ENCODE results near the gene SLC6A19. TPM values are rescaled to one million over a fixed set of nuclear protein-coding genes. Genes with fewer than 3 reads are reported as not detected.

The SLC6A19 gene
- total RNA-seq, 4 donors from 2014 or later, result 2.5 to 106 (median 69.5) TPM; not detected in 1

GRCh38 chr5:1185629-1186350, 15.6 kb upstream of the SLC6A19 start:
- H3K4me3 ChIP-seq, result no peak overlapping the region
- H3K9me3 ChIP-seq, result no peaks in the 10 kb centered on the region
- WGBS, 2 donors (ENCODE audit: low coverage in 1 of 2), result 46 to 80% methylated on average over 1 to 12 of the region's 12 CpGs
- TF ChIP-seq POLR2A (IDR thresholded peaks at IDR 0.05) (no peak), POLR2AphosphoS5 (IDR thresholded peaks at IDR 0.05) (no peak), EP300 (IDR thresholded peaks at IDR 0.05; ENCODE audit: low read depth) (no peak)
- TF ChIP-seq, protein P1, sequence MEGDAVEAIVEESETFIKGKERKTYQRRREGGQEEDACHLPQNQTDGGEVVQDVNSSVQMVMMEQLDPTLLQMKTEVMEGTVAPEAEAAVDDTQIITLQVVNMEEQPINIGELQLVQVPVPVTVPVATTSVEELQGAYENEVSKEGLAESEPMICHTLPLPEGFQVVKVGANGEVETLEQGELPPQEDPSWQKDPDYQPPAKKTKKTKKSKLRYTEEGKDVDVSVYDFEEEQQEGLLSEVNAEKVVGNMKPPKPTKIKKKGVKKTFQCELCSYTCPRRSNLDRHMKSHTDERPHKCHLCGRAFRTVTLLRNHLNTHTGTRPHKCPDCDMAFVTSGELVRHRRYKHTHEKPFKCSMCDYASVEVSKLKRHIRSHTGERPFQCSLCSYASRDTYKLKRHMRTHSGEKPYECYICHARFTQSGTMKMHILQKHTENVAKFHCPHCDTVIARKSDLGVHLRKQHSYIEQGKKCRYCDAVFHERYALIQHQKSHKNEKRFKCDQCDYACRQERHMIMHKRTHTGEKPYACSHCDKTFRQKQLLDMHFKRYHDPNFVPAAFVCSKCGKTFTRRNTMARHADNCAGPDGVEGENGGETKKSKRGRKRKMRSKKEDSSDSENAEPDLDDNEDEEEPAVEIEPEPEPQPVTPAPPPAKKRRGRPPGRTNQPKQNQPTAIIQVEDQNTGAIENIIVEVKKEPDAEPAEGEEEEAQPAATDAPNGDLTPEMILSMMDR (IDR thresholded peaks at IDR 0.05), result no peak
- H3K27me3 ChIP-seq, result peaks cover 30% of the 10 kb centered on the region
- peaks cover 0 to 31% (median 26%) of the 10 kb centered on the region in 4 donors for H3K4me1 ChIP-seq
- in situ Hi-C loops (cut with MboI; ENCODE audit: low pct_ligation_motif_present in 1 of 4, low pct_unique_long_range_greater_than_20kb in 1 of 4, low sequenced_read_pairs in 3 of 4) (loop anchor here in 1 of 4 donors (25.0 kb wide), 1 partner anchor 452 kb away; no protein-coding TSS in a partner anchor), intact Hi-C loops (cut with DNase I; ENCODE audit: low total_unique reads) (no loop called here)
- DNase-seq, result peak; percentile 27
- no peak overlapping the region for H3K27ac ChIP-seq
- H3K36me3 ChIP-seq, result no peaks in the 10 kb centered on the region

GRCh38 chr5:1186351-1187233, 14.8 kb upstream of the SLC6A19 start:
- no peak for DNase-seq
- intact Hi-C loops (cut with DNase I; ENCODE audit: low total_unique reads) (no loop called here), in situ Hi-C loops (cut with MboI; ENCODE audit: low pct_ligation_motif_present in 1 of 4, low pct_unique_long_range_greater_than_20kb in 1 of 4, low sequenced_read_pairs in 3 of 4) (loop anchor here in 1 of 4 donors (25.0 kb wide), 1 partner anchor 451 kb away; no protein-coding TSS in a partner anchor)
- WGBS, 2 donors (ENCODE audit: low coverage in 1 of 2), result 73% methylated on average over 17 of the region's 18 CpGs; no CpG with 5 or more reads in 1 of the 2 donors
- peaks cover 33% of the 10 kb centered on the region for H3K27me3 ChIP-seq
- H3K9me3 ChIP-seq, result no peaks in the 10 kb centered on the region
- no peak overlapping the region for H3K27ac ChIP-seq
- H3K36me3 ChIP-seq, result no peaks in the 10 kb centered on the region
- TF ChIP-seq POLR2AphosphoS5 (IDR thresholded peaks at IDR 0.05) (no peak), EP300 (IDR thresholded peaks at IDR 0.05; ENCODE audit: low read depth) (no peak), POLR2A (IDR thresholded peaks at IDR 0.05) (no peak)
- TF ChIP-seq, protein P1 (IDR thresholded peaks at IDR 0.05), result no peak
- H3K4me3 ChIP-seq, result no peak overlapping the region
- H3K4me1 ChIP-seq, result peaks cover 0 to 29% (median 21%) of the 10 kb centered on the region in 4 donors

DNA sequence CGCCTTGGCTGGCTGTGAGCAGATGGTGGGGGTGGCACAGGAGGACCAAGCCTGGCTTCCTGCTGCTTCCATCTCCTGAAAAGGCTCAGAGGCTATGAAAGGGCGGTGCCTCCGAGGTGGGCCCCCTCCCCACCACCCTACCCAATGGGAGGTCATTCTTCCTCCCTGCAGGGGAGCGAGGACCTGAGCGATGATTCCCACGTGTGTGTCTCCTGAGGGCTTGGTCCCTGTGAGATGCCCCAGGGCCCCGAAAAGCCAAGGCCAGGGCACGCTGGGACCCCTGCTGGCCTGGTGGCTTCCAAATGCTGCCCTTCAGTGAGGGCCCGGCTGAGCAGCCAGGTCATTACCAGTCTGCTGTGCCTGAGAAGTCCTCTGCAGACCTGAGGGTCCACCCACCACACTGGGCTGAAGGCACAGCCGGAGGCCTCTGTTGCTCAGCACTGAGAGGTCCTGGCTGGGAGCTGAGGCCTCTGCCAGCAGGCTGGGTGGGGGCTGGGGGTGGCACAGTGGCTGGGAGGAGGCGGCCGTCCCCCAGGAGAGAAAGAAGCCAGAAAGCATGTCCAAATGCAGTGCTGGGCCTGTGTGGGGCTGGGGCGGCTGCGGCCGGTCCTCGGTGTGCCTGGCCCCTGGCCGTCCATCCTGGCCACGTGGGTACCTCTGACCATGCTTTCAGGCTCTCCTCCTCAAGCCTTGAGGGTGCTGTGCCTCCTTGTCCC, 14.0 kb upstream of the SLC6A19 start:
- peaks cover 33% of the 10 kb centered on the region for H3K27me3 ChIP-seq
- in situ Hi-C loops (cut with MboI; ENCODE audit: low pct_ligation_motif_present in 1 of 4, low pct_unique_long_range_greater_than_20kb in 1 of 4, low sequenced_read_pairs in 3 of 4), result loop anchor here in 1 of 4 donors (25.0 kb wide), 1 partner anchor 450 kb away; no protein-coding TSS in a partner anchor
- WGBS, 2 donors (ENCODE audit: low coverage in 1 of 2), result 93% methylated on average over 14 of the region's 18 CpGs; no CpG with 5 or more reads in 1 of the 2 donors
- intact Hi-C loops (cut with DNase I; ENCODE audit: low total_unique reads), result no loop called here
- no peaks in the 10 kb centered on the region for H3K36me3 ChIP-seq
- TF ChIP-seq POLR2AphosphoS5 (IDR thresholded peaks at IDR 0.05) (no peak), POLR2A (IDR thresholded peaks at IDR 0.05) (no peak), EP300 (IDR thresholded peaks at IDR 0.05; ENCODE audit: low read depth) (no peak)
- TF ChIP-seq, protein P1 (IDR thresholded peaks at IDR 0.05), result no peak
- peaks cover 0 to 21% (median 14%) of the 10 kb centered on the region in 4 donors for H3K4me1 ChIP-seq
- no peak for DNase-seq
- H3K4me3 ChIP-seq, result no peak overlapping the region
- H3K9me3 ChIP-seq, result no peaks in the 10 kb centered on the region
- no peak overlapping the region for H3K27ac ChIP-seq
